Tibial nerve (tissue), 4 donors: ENCODE measurements around the gene DDAH2. TPM values are rescaled to one million over a fixed set of nuclear protein-coding genes. Genes with fewer than 3 reads are reported as not detected.

Experiments
- DNase-seq, 2 donors: peaks; one replicate each; pipeline ENCODE4 v3.0.0-alpha.2; 2019; ENCODE audit warnings: low spot score in 2 of 2
- H3K27ac ChIP-seq, 4 donors: fragments of 200-600 bp; sonication (generic) in 3 of 4; one replicate each; pipeline ENCODE4 v1.5.1; 2017 to 2019; ENCODE audit warnings: mild to moderate bottlenecking in 1 of 4
- H3K27me3 ChIP-seq, 2 donors: fragments of 200-600 bp; sonication (generic) in 1 of 2; one replicate each; pipeline versions ENCODE4 v1.5.1 to v1.6.0; 2017 to 2019
- H3K36me3 ChIP-seq, 3 donors: fragments of 200-600 bp; sonication (generic); one replicate each; pipeline ENCODE4 v1.5.1; 2018 to 2019
- H3K4me1 ChIP-seq, 4 donors: fragments of 200-600 bp; sonication (generic) in 3 of 4; one replicate each; pipeline ENCODE4 v1.5.1; 2017 to 2019
- H3K4me3 ChIP-seq, 4 donors: fragments of 200-600 bp; sonication (generic) in 3 of 4; one replicate each; pipeline ENCODE4 v1.5.1; 2017 to 2019; ENCODE audit warnings: mild to moderate bottlenecking in 1 of 4, moderate library complexity in 1 of 4
- H3K9me3 ChIP-seq, 4 donors: fragments of 200-600 bp; sonication (generic) in 3 of 4; one replicate each; pipeline ENCODE4 v1.5.1; 2017 to 2019
- EP300 ChIP-seq, 2 donors: sonication (generic); formaldehyde crosslinking; IDR thresholded peaks; one replicate each; pipeline ENCODE4 v1.6.1; 2017; ENCODE audit warnings: antibody characterized with exemption in 2 of 2, mild to moderate bottlenecking in 1 of 2
- POLR2A ChIP-seq, 2 donors: fragments of 450-650 bp; IDR thresholded peaks; one replicate each; pipeline ENCODE4 v1.6.1; 2017; ENCODE audit warnings: antibody characterized with exemption in 2 of 2, mild to moderate bottlenecking in 2 of 2, moderate library complexity in 2 of 2
- WGBS, 2 donors: methylation state at CpG; one replicate each; pipeline ENCODE4 v1.1.5; 2018; 5-methylcytosine and 5-hydroxymethylcytosine counted together
- total RNA-seq, 4 donors: library from RNA; depleted of rRNA; stranded (reverse); fragments of >200 nt; gene quantifications; one replicate each; pipeline ENCODE4 v1.1.0, GENCODE V29; 2016
- TF ChIP-seq, protein P1 (sequence below), 5 experiments: fragments of 200-600 bp in 3 of 5; fragments of 450-650 bp in 2 of 5; sonication (generic) in 3 of 5; IDR thresholded peaks; one replicate each; pipeline ENCODE4 v1.5.1; 2016 to 2019; ENCODE audit warnings: antibody characterized with exemption in 5 of 5, mild to moderate bottlenecking in 3 of 5, moderate library complexity in 2 of 5

DDAH2 gene
- total RNA-seq, 4 donors from 2014 or later = 134 to 193 (median 166) TPM

DNA sequence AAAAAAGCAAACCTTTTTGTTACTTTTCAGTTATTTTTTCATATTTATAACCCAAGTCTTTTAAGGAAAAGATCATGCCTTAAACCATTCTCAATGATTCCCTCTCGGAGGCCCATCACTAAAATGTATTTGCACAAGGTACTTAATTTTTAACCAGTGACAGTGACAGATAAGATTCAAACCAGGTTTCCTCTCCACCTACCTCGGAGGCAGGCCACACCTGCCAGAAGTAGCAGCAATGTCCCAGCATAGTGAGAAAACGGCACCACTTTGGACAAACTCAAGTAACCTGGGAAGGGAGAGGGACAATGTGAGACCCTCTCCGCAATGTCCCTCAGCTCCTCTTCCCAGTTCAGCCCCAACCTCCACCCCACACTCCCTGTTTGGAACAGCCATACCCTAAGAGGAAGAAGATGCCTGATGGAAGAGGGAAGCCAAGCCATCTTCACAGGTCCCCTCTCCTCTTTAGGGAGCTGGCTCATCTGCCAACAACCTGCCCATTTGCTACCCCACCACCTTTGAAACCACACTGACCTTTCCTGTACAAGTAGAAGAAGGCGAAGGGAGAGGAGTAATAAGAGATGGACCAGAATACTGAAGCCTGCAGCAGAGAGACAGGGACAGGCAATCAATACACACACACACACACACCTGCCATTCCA, 28.2 kb downstream of the DDAH2 start:
- TF ChIP-seq, protein P1, sequence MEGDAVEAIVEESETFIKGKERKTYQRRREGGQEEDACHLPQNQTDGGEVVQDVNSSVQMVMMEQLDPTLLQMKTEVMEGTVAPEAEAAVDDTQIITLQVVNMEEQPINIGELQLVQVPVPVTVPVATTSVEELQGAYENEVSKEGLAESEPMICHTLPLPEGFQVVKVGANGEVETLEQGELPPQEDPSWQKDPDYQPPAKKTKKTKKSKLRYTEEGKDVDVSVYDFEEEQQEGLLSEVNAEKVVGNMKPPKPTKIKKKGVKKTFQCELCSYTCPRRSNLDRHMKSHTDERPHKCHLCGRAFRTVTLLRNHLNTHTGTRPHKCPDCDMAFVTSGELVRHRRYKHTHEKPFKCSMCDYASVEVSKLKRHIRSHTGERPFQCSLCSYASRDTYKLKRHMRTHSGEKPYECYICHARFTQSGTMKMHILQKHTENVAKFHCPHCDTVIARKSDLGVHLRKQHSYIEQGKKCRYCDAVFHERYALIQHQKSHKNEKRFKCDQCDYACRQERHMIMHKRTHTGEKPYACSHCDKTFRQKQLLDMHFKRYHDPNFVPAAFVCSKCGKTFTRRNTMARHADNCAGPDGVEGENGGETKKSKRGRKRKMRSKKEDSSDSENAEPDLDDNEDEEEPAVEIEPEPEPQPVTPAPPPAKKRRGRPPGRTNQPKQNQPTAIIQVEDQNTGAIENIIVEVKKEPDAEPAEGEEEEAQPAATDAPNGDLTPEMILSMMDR (IDR thresholded peaks at IDR 0.05) = no peak
- TF ChIP-seq POLR2A (IDR thresholded peaks at IDR 0.05) (no peak), EP300 (IDR thresholded peaks at IDR 0.05) (no peak)
- no peak for DNase-seq
- Histone ChIP-seq H3K36me3 (peaks cover 0 to 43% (median 5%) of the 10 kb centered on the region in 3 donors), H3K27me3 (no peaks in the 10 kb centered on the region), H3K4me3 (no peak overlapping the region), H3K4me1 (peaks cover 0 to 38% (median 16%) of the 10 kb centered on the region in 4 donors), H3K9me3 (no peaks in the 10 kb centered on the region), H3K27ac (peak overlapping the region in 1 of 4 donors; percentile 98)
- 86 to 88% methylated on average over 5 of the region's 5 CpGs for WGBS, 2 donors

DNA sequence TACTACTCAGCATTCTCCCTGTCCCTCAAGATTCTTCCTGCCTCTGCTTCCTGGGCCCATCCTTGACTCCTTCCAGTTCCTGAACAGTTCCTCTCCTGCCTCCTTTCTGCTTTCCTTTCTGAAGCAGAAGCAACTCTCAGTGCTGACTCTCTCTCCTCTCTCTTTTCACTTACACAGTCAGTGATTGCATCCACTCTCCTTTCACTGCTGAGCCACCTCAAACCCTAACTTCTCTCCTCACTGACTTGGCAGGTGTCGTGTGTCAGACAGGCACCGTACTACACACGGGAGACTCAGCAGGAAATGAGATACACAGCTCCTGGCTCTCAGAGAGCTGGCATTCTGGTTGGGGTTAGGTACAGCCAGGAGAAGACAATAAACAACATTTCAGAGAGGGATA, 31.5 kb downstream of the DDAH2 start:
- H3K36me3 ChIP-seq = peaks cover 0 to 76% (median 5%) of the 10 kb centered on the region in 3 donors
- H3K27ac ChIP-seq = no peak overlapping the region

DNA sequence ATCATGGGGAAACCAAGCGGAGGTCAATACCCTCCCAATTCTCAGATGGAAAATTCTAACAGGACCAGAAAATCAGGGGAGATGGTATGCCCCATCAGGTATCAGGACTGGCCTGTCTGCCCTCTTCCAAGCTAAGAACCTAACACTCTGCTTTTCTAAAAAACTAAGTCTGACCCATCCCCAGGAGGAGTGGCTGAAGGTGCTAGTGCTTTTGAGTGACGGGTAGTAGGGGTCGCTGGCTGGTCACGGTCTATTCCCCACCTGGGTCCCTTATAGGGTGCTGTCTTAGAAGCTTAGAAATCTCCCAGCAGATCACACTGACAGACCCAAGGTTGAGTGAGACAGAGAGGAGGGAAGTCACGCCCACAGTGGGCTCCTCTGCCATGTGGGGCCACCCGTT, 35.6 kb downstream of the DDAH2 start:
- no peak for DNase-seq
- TF ChIP-seq EP300 (IDR thresholded peaks at IDR 0.05) = no peak
- TF ChIP-seq, protein P1 (IDR thresholded peaks at IDR 0.05) = no peak
- no peak for TF ChIP-seq POLR2A (IDR thresholded peaks at IDR 0.05)
- WGBS, 2 donors = 86 to 88% methylated on average over 6 of the region's 6 CpGs
- no peaks in the 10 kb centered on the region for H3K27me3 ChIP-seq
- peak overlapping the region in 1 of 4 donors; percentile 16 for H3K27ac ChIP-seq
- no peak overlapping the region for H3K4me3 ChIP-seq
- H3K4me1 ChIP-seq = no peaks in the 10 kb centered on the region
- H3K9me3 ChIP-seq = no peaks in the 10 kb centered on the region
- H3K36me3 ChIP-seq = peaks cover under 1 to 98% (median 10%) of the 10 kb centered on the region in 3 donors

More for the DNA sequence above, 31.5 kb downstream of the DDAH2 start:
- H3K4me3 ChIP-seq = no peak overlapping the region
- H3K9me3 ChIP-seq = no peaks in the 10 kb centered on the region
- no peak for DNase-seq
- TF ChIP-seq, protein P1 (IDR thresholded peaks at IDR 0.05) = no peak
- TF ChIP-seq EP300 (IDR thresholded peaks at IDR 0.05) (no peak), POLR2A (IDR thresholded peaks at IDR 0.05) (no peak)
- H3K4me1 ChIP-seq = peaks cover 0 to 30% (median 13%) of the 10 kb centered on the region in 4 donors
- WGBS, 2 donors = 38 to 57% methylated on average over 3 of the region's 3 CpGs
- no peaks in the 10 kb centered on the region for H3K27me3 ChIP-seq

DNA sequence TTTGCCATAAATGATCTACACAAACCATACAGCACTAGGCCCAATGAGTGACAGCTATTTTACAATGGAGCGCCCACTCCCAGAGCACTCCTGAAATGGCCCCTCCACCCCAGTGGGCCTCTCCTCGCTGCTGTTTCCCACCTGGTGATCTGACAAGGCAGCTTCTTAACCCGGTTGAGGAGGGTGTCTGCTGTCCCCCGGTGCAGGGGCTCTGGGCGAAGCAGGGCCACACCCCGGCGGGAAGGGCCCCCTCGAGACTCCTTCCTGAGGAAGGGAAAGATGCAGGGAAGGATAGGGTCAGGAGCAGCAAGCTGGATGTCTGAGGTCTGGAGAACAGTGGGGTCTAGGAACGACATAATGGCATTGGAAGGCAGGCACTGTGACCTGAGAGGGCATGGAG, 36.2 kb downstream of the DDAH2 start:
- H3K27ac ChIP-seq = peak overlapping the region in 2 of 4 donors; percentile 16 to 44
- no peak overlapping the region for H3K4me3 ChIP-seq
- no peaks in the 10 kb centered on the region for H3K27me3 ChIP-seq
- no peaks in the 10 kb centered on the region for H3K9me3 ChIP-seq
- peaks cover 4 to 100% (median 10%) of the 10 kb centered on the region in 3 donors for H3K36me3 ChIP-seq
- no peak for TF ChIP-seq POLR2A (IDR thresholded peaks at IDR 0.05)
- TF ChIP-seq, protein P1 (IDR thresholded peaks at IDR 0.05) = no peak
- TF ChIP-seq EP300 (IDR thresholded peaks at IDR 0.05) = no peak
- WGBS, 2 donors = 70 to 80% methylated on average over 9 of the region's 9 CpGs
- H3K4me1 ChIP-seq = no peaks in the 10 kb centered on the region
- no peak for DNase-seq

DNA sequence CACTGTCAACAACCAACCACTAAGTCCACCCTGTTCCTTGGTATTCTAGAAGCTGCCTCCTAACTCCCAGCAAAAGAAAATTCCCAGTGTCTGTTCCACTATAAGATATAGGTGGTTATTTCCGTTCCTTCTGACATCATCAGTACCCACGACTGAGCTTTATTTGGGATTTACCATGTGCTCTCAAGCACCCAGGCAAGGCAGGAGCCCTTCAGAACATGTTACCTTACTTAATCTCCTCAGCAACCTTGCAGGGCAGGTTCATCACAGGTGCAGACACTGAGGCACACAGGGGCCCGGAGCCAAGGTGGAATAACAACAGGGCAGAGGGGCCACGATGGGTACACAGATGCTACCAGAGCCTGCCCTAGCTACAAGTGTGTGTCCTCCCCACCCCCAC, 36.7 kb downstream of the DDAH2 start:
- TF ChIP-seq, protein P1 (IDR thresholded peaks at IDR 0.05) = no peak
- TF ChIP-seq POLR2A (IDR thresholded peaks at IDR 0.05) = no peak
- TF ChIP-seq EP300 (IDR thresholded peaks at IDR 0.05) = no peak
- DNase-seq = no peak
- Histone ChIP-seq H3K9me3 (no peaks in the 10 kb centered on the region), H3K4me1 (no peaks in the 10 kb centered on the region), H3K36me3 (peaks cover 4 to 100% (median 10%) of the 10 kb centered on the region in 3 donors), H3K27me3 (no peaks in the 10 kb centered on the region), H3K4me3 (no peak overlapping the region), H3K27ac (no peak overlapping the region)
- WGBS, 2 donors = 63 to 71% methylated on average over 4 of the region's 4 CpGs
